ENCODE data around the gene PRPS2. TPM values are rescaled to one million over a fixed set of nuclear protein-coding genes. Genes with fewer than 3 reads are reported as not detected.

PRPS2 gene
- total RNA-seq, 1 experiment from 2014 or later, result 38.6 TPM

DNA sequence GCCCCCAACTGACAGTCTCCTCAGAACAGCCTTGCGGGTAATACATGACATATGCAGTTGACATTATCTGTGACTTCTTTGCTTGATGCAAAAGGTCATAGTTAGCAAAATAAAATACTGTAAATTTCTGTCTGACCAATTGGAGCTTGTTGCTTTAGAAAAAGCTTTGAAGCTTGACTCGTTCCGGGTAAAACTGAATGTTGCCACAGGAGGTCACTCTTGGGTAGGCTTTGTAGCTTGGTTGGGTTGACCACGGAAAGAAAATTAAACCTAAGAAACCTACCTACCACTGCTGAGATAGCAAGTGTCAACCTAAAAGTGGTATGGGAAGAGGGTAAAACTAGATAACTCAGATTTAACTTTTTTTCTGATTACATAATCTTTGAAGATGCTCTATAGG lies 23.2 kb downstream of the PRPS2 start:
- peak; percentile 9 for DNase-seq (ENCODE audit: low read depth)

DNA sequence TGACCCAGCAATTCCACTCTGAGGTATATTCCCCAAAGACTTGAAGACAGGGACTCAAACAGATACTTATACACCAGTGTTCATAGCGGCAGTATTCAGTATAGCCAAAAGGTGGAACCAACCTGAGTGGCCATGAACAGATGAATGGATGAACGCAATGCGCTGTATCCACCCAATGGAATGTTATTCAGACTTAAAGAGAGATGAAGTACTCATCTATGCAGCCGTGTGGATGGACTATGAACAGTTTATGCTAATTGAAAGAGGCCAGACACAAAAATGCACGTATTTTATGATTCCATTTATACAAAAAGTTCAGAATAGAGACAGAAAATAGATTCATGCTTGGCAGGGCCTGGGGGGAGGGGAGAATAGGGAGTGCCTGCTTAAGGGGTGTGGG lies 26.3 kb downstream of the PRPS2 start:
- DNase-seq (ENCODE audit: low read depth), result no peak

DNA sequence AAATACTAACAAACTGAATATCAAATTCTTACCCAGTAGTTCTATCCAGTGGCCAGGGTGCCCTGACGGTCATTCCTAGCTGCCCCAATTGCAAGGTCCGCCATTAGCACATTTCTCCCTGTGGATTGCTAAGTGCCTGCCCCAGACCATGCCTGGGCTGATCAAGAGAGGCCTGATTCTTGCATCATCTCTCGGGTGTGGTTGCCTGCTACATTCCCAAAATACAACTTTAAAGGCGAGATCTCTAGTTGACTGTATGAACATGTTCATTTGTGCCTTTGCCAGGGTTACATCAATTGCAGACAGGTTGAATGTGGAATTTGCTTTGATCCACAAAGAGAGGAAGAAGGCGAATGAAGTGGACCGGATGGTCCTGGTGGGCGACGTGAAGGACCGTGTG lies 28.0 kb downstream of the PRPS2 start:
- DNase-seq (ENCODE audit: low read depth), result no peak

DNA sequence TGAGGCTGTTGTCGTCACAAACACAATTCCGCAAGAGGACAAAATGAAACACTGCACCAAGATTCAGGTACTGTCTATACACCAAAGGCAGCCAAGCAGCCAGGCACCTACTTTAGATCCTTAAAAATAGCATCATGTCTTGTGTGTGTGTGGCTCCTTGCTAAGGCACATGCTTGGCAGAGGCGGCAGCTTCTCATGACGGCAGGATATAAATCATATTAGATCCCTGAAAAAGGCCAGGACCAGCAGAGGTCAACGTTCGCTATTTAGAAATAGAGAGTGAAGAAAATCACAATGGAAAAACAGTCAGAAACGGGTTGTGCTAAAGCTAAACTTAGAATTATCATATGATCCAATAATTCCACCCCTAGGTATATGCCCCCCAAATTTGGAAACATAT lies 29.5 kb downstream of the PRPS2 start:
- DNase-seq (ENCODE audit: low read depth), result no peak

DNA sequence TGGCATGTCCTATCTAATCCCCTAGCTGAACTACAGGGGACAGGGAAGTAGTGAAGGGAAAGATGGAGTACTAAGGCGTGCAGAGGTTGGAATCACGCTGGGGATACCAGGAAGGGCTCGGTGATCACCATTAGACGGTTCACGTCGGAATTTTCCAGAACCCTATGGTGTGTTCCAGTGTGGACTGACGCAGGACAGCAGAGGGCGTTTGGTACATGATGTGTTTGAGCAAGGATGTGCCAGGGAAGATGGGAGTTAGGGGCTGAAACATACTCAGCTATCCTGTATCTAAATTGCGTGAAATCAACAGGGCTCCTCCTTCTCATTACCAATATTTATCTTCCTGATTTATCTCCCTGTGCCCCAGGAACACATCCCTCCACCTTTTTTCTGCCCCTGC lies 33.7 kb downstream of the PRPS2 start:
- no peak for DNase-seq (ENCODE audit: low read depth)

DNA sequence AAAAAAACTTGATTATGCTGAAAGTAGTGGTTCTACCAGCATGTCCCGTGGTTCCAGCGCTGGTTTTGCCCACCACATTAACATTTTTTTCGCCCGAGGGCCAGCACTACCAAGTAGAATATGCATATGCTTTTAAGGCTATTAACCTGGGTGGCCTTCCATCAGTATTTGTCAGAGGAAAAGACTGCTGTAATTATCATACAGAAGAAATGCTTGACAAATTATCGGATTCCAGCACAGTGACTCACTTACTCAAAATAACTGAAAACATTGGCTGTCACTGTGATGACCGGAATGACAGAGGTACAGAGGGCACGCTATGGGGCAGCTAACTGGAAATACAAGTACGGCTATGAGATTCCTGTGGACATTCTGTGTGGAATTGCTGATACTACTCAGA lies 34.6 kb downstream of the PRPS2 start:
- peak; percentile 8 for DNase-seq (ENCODE audit: low read depth)

DNA sequence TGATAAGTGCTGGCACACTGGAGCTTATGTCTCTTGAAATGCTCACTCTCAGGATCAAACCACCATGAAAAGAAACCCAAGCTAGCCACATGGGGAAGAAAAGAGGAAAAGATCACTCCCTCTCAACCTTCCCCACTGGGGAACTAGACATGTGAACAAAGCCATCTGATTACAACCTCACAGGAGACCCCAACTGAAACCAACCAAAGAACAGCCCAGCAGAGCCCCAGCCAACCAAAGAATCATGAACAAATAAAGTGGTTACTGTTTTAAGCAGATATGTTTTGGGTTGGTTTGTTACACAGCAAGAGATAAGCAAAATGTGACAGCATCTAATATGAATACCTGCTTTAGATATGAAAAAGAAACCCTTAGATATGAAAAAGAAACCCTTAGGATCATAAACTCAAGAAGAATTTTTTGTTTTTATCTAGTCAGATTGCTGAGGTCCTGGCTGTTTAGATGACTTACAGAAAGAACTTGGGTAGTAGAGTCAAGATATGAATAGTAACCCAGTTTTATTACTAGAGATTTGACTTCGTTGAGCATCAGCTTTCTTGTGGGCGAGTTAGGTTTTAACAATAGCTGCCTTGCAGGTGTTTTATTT lies 52.0 kb downstream of the PRPS2 start:
- DNase-seq (ENCODE audit: low read depth), result no peak

DNA sequence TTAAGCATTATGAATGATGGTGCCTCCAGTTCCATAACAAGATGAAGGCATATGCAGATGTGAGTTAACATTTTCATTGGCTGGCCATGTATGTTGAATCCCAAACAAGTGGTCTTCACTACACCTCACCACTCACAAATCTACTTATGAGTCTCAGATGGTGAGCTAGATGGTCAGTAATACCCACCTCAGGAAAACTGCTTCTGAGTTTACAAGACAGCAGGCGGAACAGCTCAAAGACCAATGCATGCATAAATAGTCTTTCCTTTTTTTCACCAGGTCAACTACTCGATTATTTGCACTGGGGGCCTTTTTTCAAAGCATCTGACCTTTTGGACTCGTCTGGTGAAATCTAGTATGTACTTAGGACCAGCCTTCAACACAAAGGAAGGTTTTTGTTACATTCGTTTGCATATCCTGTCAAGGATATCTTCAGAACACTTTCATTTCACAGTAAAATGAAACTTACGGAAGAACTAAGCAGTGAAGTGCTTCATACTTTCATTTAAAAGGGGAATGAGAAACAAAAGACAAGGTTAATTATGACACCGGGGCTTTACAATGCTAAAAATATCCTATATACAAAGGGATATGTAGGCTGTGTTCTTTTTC lies 52.6 kb downstream of the PRPS2 start:
- no peak for DNase-seq (ENCODE audit: low read depth)

DNA sequence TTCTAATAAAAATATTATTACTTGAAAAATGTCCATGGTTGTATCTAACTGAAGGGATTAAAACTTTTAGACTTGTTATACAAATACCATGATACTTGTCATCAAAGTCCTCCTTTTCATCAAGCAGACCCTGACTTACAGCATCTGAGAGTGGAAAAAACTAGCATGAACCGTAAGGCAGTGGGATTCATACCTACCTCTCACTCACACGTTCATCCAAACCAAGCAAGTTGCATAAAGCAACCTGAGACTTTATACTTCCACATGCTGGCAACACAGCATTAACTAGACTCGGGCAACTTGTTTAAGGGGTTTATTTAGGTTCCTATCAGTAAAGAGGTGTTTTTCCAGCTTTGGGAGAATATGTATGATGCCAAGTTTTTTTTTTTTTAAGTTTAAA lies 53.1 kb downstream of the PRPS2 start:
- DNase-seq (ENCODE audit: low read depth), result no peak

DNA sequence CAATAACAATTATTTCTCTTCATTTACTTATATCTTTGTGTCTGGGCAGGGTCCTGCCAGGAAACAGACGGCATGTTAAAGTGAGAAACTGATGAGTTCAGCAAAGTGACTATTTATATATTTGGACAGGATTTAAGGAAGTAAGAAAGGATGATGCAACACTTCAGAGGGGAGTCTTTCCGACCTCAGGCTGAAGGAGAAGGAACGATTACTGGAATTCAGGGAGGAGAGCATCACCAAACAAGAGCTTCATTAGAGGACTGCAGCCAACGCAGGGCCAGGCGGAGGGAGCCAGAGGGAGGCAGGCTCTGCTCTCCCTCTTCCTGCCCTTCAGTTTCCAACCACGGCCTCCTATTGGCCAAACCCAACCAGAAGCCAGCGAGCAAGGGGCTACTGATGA lies 74.1 kb downstream of the PRPS2 start:
- DNase-seq (ENCODE audit: low read depth), result no peak

DNA sequence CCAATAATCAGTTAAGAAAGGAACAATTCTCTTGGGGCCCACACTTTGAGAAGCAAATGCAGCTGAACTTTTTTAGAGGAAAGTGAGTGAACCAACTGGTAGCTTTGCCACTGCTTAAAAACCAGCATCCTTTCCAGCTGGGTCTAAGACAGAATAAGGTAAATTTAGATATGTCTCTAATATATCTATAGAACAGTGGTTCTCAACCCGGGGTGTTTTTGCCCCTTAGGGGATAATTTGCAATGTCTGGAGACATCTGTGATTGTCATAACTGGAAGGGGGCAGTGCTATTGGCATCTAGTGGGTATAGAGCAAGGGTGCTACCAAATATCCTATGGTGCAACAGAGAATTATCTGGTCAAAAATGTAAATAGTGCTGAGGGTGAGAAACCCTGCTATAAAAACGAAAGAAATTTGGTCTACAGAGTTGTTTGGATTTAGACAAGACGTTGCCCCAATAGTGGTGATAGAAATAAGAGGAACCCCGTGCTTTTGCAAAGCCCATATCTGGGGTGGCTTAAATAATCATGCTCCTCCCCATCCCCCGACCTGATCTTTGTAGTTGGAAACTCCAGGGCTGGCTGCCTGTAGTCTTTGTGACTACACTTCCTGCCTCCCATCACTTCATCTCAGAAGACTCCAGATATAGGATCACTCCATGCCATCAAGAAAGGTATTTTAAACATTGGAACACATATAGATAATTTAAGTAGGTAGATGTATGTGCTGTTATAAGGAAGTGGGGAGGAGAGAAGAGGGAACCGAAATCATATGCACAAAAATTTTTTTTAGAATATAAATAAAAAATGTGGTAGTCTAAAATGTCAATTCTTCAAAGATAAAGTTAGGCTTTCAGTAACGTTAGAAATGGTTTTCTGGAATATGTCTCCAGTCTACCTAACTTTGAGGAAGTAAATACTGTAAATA lies 75.5 kb downstream of the PRPS2 start, which contains the start of gene TLR7:
Gene TLR7, plus strand, starts transcription at position 622 of the 927 bp plus-strand sequence. CDS start 507 bp downstream, outside the sequence.
- no peak for DNase-seq (ENCODE audit: low read depth)

DNA sequence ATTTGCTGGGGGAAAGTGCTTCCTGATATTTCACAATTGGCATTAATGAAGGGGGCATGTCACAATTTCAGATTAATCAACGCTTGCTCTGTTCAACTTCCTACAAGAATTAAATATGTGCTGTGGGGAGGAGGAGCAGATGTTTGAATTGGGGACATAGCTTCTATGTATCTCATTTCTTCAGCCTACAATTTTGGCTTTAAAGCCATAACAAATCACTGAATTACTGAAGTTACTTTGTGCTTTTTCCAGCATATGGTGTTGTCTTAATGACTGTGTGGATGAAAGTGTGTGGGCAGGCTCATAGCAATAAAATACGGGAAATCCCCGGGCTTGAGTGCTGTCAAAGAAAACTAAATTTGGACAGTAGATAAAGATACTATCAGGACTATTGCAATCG lies 76.5 kb downstream of the PRPS2 start:
- no peak for DNase-seq (ENCODE audit: low read depth)

DNA sequence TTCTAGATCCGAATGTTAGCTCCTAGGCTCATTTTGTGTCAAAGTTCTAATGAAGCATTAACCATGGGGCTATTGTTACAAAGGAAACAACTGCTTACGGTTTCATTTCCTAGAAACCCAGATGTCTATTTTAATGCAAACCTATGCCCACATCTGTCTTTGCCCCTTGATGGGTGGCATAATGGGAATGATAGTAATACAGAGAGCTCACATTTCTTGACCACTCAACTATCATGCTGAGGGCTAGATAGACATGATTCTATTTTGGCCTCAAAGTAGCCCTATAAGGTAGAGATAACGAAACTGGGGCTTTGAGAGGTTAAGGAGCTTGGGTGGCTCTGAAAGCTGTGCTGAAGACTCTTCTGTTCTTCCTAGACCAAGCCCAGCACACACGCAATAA lies 77.5 kb downstream of the PRPS2 start:
- DNase-seq (ENCODE audit: low read depth), result no peak

DNA sequence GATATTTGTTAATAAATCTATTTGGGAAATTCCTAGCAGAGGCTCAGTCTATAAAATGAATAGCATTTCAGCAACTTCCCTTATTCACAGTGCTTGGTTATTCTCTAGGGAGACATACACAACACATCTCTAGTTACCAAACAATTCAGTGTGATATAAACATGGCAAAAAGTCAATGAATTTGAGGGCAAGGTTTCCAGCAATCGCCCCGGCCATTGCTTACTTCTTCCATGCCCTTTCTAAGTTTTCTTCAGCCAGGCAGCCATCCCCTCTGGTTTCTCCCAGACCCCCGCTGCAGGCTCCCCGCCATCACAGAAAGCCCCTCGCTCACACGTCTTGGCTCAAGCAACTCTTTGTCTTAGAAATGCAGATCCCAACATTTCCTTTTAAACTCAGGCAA lies 80.0 kb downstream of the PRPS2 start:
- DNase-seq (ENCODE audit: low read depth), result no peak

DNA sequence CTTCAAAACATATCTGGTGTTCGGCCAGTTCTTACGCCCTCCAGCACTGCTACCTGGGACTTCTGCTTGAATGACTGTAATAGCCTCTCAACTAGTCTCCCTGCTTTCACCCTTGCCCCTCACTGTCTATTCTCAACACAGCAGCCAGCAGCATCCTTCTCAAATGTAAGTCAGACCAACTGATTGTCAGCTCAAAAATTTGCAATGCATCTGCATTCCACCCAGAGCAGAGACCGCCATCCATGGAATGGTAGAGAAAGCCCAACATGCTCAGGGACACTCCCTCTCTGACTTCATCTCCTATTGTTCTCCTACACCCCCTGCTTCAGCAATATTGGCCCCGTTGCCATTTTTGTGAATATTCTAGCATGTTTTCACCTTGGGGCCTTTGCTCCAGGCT lies 81.5 kb downstream of the PRPS2 start:
- DNase-seq (ENCODE audit: low read depth), result no peak

Other genes with a start within 250 kb of the PRPS2 start
- gene TLR7, start 75.7 kb downstream of the PRPS2 start, total RNA-seq (2014; rRNA removed; shearing (Covaris generic)), result 0.06 TPM in 1 of 2 replicates, not detected in the other
- not detected in 2 replicates for gene TLR8, start 115.2 kb downstream of the PRPS2 start, total RNA-seq (2014; rRNA removed; shearing (Covaris generic))
- gene TMSB4X, start 183.7 kb downstream of the PRPS2 start, total RNA-seq (2014; rRNA removed; shearing (Covaris generic)), result 2,195 and 2,514 TPM in 2 replicates

All from Daoy (cell line).